ENCODE data around the gene ALG5. TPM values are rescaled to one million over a fixed set of nuclear protein-coding genes. Genes with fewer than 3 reads are reported as not detected.

The ALG5 gene
- total and polyA plus RNA-seq, 2 of the 4 experiments (the other 2 are of a cell fraction): 19.4 to 21.9 TPM

- H4K5ac ChIP-seq (ENCODE audit: low read depth, low read length): no peak overlapping the region
- no peak overlapping the region for H2AK9ac ChIP-seq (replicated peaks; ENCODE audit: low read depth, low read length, poor library complexity)
- no CpG with 5 or more reads among the region's 4 CpGs for WGBS, 2 experiments (ENCODE audit: extremely low coverage in 2 of 2, insufficient read length in 1 of 2)
- no peak overlapping the region for H3K4me2 ChIP-seq (ENCODE audit: low read depth, low read length)
- H3K27me3 ChIP-seq (ENCODE audit: control insufficient read depth, insufficient read depth, low read length): no peaks in the 10 kb centered on the region
- H3K23ac ChIP-seq (ENCODE audit: low read depth, low read length): no peak overlapping the region
- H3K9ac ChIP-seq (ENCODE audit: low read depth, low read length): no peak overlapping the region
- no peak overlapping the region for H3K4me3 ChIP-seq (ENCODE audit: insufficient read depth, low read depth, low read length)
- peaks cover 15% of the 10 kb centered on the region for H3K36me3 ChIP-seq (ENCODE audit: control insufficient read depth, insufficient read depth, low read length)
- no peak for TF ChIP-seq CTCF (conservative IDR thresholded peaks at IDR 0.05; ENCODE audit: low read depth, low read length)
- no peak for TF ChIP-seq BHLHE40 (IDR thresholded peaks at IDR 0.05; ENCODE audit: low read depth, low read length)
- no peak for TF ChIP-seq RAD21 (IDR thresholded peaks at IDR 0.05; ENCODE audit: low read length)
- TF ChIP-seq POLR2A (IDR thresholded peaks at IDR 0.05; ENCODE audit: low read depth, low read length): no peak
- no peak for TF ChIP-seq MAZ (IDR thresholded peaks at IDR 0.05; ENCODE audit: borderline replicate concordance, low read depth, low read length)
- TF ChIP-seq FOS (IDR thresholded peaks at IDR 0.05; ENCODE audit: low read depth, low read length): no peak
- TF ChIP-seq CEBPB (IDR thresholded peaks at IDR 0.05; ENCODE audit: low read depth, low read length): no peak
- TF ChIP-seq RCOR1 (IDR thresholded peaks at IDR 0.05; ENCODE audit: insufficient replicate concordance, low read length): no peak
- no peaks in the 10 kb centered on the region for H3K9me3 ChIP-seq (ENCODE audit: control insufficient read depth, insufficient read depth, low read length)
- H4K20me1 ChIP-seq (ENCODE audit: insufficient read depth, low read length): no peaks in the 10 kb centered on the region
- H4K91ac ChIP-seq (ENCODE audit: insufficient read depth, low read depth, low read length): no peak overlapping the region
- H4K8ac ChIP-seq (ENCODE audit: low read depth in 2 of 2, low read length in 2 of 2): no peak overlapping the region
- H2BK120ac ChIP-seq (ENCODE audit: low read depth, low read length): no peak overlapping the region
- no peak overlapping the region for H3K27ac ChIP-seq (ENCODE audit: insufficient read depth, low read length)
- ATAC-seq (ENCODE audit: low read depth): no peak
- no peak for DNase-seq
- H2AFZ ChIP-seq (replicated peaks; ENCODE audit: low read length, poor library complexity): no peak overlapping the region
- no peak overlapping the region for H3K4ac ChIP-seq (ENCODE audit: low read depth, low read length)
- intact Hi-C loops (cut with micrococcal nuclease) (no loop called here), dilution Hi-C loops (cut with HindIII; ENCODE audit: low sequenced_read_pairs, unreplicated experiment) (no loop called here), in situ Hi-C loops (cut with MboI; ENCODE audit: low sequenced_read_pairs) (no loop called here)
- ChIA-PET POLR2A (ENCODE audit: unreplicated experiment) (no interaction called here), CTCF (interaction anchor here (0.7 to 1.3 kb wide), 2 partner anchors 92 to 142 kb away, joined by 3 read pairs; no protein-coding TSS in a partner anchor)
- no TSS peak for BruUV-seq (replicated peaks)
- H2BK20ac ChIP-seq (ENCODE audit: low read depth, low read length): no peak overlapping the region
- H3K9me1 ChIP-seq (ENCODE audit: insufficient read depth, low read length): peaks cover 6% of the 10 kb centered on the region; the same call in 1 of the 2 replicates
- H2BK15ac ChIP-seq (ENCODE audit: low read depth, low read length): no peak overlapping the region
- H3K14ac ChIP-seq (replicated peaks; ENCODE audit: low read depth, low read length): no peak overlapping the region
- no peak overlapping the region for H3K18ac ChIP-seq (ENCODE audit: low read depth, low read length)
- H3K79me1 ChIP-seq (ENCODE audit: low read depth in 1 of 2, low read length in 2 of 2): peaks cover 0 to 6% of the 10 kb centered on the region in 2 experiments; a peak in 3 of 4 replicates
- H3K56ac ChIP-seq (ENCODE audit: extremely low read depth, insufficient read depth, low read length): no peak overlapping the region
- H2AK5ac ChIP-seq (ENCODE audit: low read depth, low read length): no peak overlapping the region
- H3K4me1 ChIP-seq (ENCODE audit: control insufficient read depth, insufficient read depth, low read length): peaks cover 3% of the 10 kb centered on the region
- H2BK5ac ChIP-seq (ENCODE audit: low read depth, low read length, poor library complexity, severe bottlenecking): no peak overlapping the region
These were observed 48.8 kb downstream of the ALG5 start for GRCh38 chr13:36950330-36950729.

Measured in IMR-90 (cell line).